Neural progenitor cell (in vitro differentiated cells): ENCODE measurements around the gene DNPEP.

Experiments used
- EZH2 ChIP-seq: fragments of 200-600 bp; sonication (generic); IDR thresholded peaks from 2 replicates; pipeline ENCODE4 v1.6.1; 2017; ENCODE audit warnings: antibody characterized with exemption, mild to moderate bottlenecking, moderate library complexity
- TF ChIP-seq, protein P1 (sequence below): fragments of 200-600 bp; sonication (generic); IDR thresholded peaks from 2 replicates; pipeline ENCODE4 v1.5.1; 2017; ENCODE audit warnings: antibody characterized with exemption, mild to moderate bottlenecking

DNA sequence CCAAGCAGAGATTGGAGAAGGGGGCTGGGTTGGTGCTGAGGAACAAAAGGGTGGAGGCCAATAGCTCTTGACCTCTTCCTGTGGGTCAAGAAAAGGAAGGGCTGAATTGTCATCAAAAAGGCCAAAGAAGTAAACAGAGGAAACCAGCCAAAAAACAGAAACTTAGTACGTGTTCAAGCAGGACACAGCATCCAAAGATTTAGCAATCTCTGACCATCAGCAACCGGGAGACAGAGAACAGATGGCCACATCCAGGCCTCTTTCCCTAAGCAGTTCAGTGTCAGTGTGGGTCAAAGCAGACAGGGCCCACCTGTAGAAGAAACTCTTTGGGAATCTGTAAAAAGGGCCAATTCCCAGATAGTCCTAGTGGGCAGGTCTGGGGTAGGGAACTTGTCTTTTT is 2.9 kb downstream of the DNPEP start:
- TF ChIP-seq, protein P1, sequence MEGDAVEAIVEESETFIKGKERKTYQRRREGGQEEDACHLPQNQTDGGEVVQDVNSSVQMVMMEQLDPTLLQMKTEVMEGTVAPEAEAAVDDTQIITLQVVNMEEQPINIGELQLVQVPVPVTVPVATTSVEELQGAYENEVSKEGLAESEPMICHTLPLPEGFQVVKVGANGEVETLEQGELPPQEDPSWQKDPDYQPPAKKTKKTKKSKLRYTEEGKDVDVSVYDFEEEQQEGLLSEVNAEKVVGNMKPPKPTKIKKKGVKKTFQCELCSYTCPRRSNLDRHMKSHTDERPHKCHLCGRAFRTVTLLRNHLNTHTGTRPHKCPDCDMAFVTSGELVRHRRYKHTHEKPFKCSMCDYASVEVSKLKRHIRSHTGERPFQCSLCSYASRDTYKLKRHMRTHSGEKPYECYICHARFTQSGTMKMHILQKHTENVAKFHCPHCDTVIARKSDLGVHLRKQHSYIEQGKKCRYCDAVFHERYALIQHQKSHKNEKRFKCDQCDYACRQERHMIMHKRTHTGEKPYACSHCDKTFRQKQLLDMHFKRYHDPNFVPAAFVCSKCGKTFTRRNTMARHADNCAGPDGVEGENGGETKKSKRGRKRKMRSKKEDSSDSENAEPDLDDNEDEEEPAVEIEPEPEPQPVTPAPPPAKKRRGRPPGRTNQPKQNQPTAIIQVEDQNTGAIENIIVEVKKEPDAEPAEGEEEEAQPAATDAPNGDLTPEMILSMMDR, result no peak
- no peak for TF ChIP-seq EZH2
